ENCODE results near the gene KCNC3.

DNA sequence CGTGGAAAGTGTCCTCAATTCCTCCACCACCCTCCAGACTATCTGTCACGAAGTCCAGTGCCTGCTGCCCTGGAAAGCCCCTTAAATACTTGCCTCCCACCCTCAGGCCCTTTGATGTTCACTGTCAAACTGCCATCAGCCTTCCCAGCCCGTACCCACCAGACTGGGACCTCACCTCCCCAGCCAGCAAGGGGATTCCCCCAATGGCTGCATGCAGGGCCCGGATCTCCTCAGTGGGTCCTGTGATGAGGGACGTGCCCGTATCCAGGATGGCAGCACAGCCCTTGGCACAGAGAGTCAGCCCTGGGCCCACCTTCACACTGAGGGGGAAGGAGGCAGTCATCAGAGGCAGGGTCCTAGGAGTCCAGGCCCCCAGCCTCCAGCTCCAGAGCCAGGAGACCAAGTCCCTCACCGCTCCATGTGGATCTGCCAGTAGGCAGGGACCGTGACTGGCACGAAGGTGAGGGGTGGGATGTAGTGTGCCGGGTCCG is 30.2 kb upstream of the KCNC3 start:
- TF ChIP-seq CTCF (IDR thresholded peaks at IDR 0.05; ENCODE audit: insufficient read depth, low read depth, low read length) = no peak
- TF ChIP-seq EZH2 (IDR thresholded peaks at IDR 0.05; ENCODE audit: insufficient read depth, low read length) = no peak
